ENCODE results near the gene ERBIN.
"Not testable (repeated sequence)": the region's sequence is repeated elsewhere in the genome, so short reads cannot be mapped to it uniquely, and the experiment has no call there.

The ERBIN gene

GRCh38 chr5:65967288-65968066 is 41.1 kb downstream of the ERBIN start:
- DNase-seq, result no peak

- no peak for DNase-seq
Measured at GRCh38 chr5:65969539-65970393, 43.4 kb downstream of the ERBIN start.

GRCh38 chr5:65970481-65971367 is 44.3 kb downstream of the ERBIN start:
- no peak for DNase-seq

GRCh38 chr5:65971643-65972042 is 45.3 kb downstream of the ERBIN start:
- DNase-seq, result no peak

GRCh38 chr5:65972896-65973295 is 46.5 kb downstream of the ERBIN start:
- DNase-seq, result not testable (repeated sequence)

GRCh38 chr5:65978251-65978650 is 51.9 kb downstream of the ERBIN start:
- no peak for DNase-seq

GRCh38 chr5:65981548-65981947 is 55.2 kb downstream of the ERBIN start:
- no peak for DNase-seq

GRCh38 chr5:65981969-65982619 is 55.7 kb downstream of the ERBIN start:
- no peak for DNase-seq

GRCh38 chr5:65982635-65983034 is 56.3 kb downstream of the ERBIN start:
- DNase-seq, result no peak

- no peak for DNase-seq
Measured at GRCh38 chr5:65984098-65984885, 57.9 kb downstream of the ERBIN start.

GRCh38 chr5:65986050-65986451 is 59.7 kb downstream of the ERBIN start:
- no peak for DNase-seq

GRCh38 chr5:65986796-65987195 is 60.4 kb downstream of the ERBIN start:
- no peak for DNase-seq

GRCh38 chr5:65987982-65988381 is 61.6 kb downstream of the ERBIN start:
- no peak for DNase-seq

- DNase-seq, result no peak
Measured at GRCh38 chr5:65989158-65989557, 62.8 kb downstream of the ERBIN start.

GRCh38 chr5:65992630-65993029 is 66.3 kb downstream of the ERBIN start:
- no peak for DNase-seq

- no peak for DNase-seq
Measured at GRCh38 chr5:65994117-65994786, 67.9 kb downstream of the ERBIN start.

GRCh38 chr5:65999061-65999723 is 72.8 kb downstream of the ERBIN start:
- no peak for DNase-seq

GRCh38 chr5:66001952-66002351 is 75.6 kb downstream of the ERBIN start:
- no peak for DNase-seq

GRCh38 chr5:66002415-66002814 is 76.0 kb downstream of the ERBIN start:
- no peak for DNase-seq

GRCh38 chr5:66004216-66004615 is 77.8 kb downstream of the ERBIN start:
- DNase-seq, result no peak

GRCh38 chr5:66009277-66009676 is 82.9 kb downstream of the ERBIN start:
- no peak for DNase-seq
